Measurements from ENCODE around the gene TYMS.

Gene TYMS

GRCh38 chr18:647304-647703 is 10.1 kb upstream of the TYMS start:
- TF ChIP-seq CTCF (conservative IDR thresholded peaks at IDR 0.05; ENCODE audit: low read depth, low read length) = no peak
- no peaks in the 10 kb centered on the region for H4K20me1 ChIP-seq (ENCODE audit: insufficient read depth)
- H3K79me2 ChIP-seq (ENCODE audit: insufficient read depth, low read depth) = no peaks in the 10 kb centered on the region
- H2AFZ ChIP-seq (ENCODE audit: low read depth) = no peak overlapping the region
- no peak overlapping the region for H3K27ac ChIP-seq
- no peaks in the 10 kb centered on the region for H3K27me3 ChIP-seq (ENCODE audit: insufficient read depth, low read depth)
- H3K36me3 ChIP-seq (ENCODE audit: insufficient read depth) = no peaks in the 10 kb centered on the region
- peaks cover 17% of the 10 kb centered on the region for H3K4me1 ChIP-seq (ENCODE audit: low read depth, poor library complexity, severe bottlenecking)
- no peak overlapping the region for H3K9ac ChIP-seq
- H3K4me2 ChIP-seq = no peak overlapping the region
- no peak overlapping the region for H3K4me3 ChIP-seq (IDR thresholded peaks at IDR 0.05; ENCODE audit: insufficient read depth, low read depth, low read length)

GRCh38 chr18:649341-649740 is 8.1 kb upstream of the TYMS start:
- no peak for TF ChIP-seq CTCF (conservative IDR thresholded peaks at IDR 0.05; ENCODE audit: low read depth, low read length)

DNA sequence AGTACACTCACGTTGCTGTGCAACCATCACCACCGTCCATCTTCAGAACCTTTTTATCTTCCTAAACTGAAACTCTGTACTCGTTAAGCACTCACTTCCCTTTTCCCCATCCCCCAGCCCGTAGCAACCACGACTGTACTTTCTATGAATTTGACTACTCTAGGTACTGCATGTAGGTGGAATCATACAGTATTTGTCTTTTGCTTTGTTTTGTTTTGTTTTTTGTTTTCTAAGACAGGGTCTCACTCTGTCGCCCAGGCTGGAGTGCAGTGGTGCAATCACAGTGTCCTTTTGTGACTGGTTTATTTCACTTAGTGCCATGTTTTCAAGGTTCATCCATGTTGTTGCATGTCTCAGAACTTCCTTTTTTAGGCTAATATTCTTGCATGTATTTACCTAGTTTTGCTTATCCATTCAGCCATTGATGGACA is 7.0 kb upstream of the TYMS start:
- no peaks in the 10 kb centered on the region for H3K27me3 ChIP-seq (ENCODE audit: insufficient read depth, low read depth)
- H3K9ac ChIP-seq = peak overlapping the region; percentile 36; the same call in 1 of the 2 replicates
- TF ChIP-seq CTCF (conservative IDR thresholded peaks at IDR 0.05; ENCODE audit: low read depth, low read length) = no peak
- no peaks in the 10 kb centered on the region for H3K79me2 ChIP-seq (ENCODE audit: insufficient read depth, low read depth)
- H3K27ac ChIP-seq = peak overlapping the region; percentile 48; the same call in 1 of the 2 replicates
- H3K4me2 ChIP-seq = peak overlapping the region; percentile 95
- no peaks in the 10 kb centered on the region for H4K20me1 ChIP-seq (ENCODE audit: insufficient read depth)
- no peaks in the 10 kb centered on the region for H3K36me3 ChIP-seq (ENCODE audit: insufficient read depth)
- no peak overlapping the region for H3K4me3 ChIP-seq (IDR thresholded peaks at IDR 0.05; ENCODE audit: insufficient read depth, low read depth, low read length)
- peaks cover 27% of the 10 kb centered on the region for H3K4me1 ChIP-seq (ENCODE audit: low read depth, poor library complexity, severe bottlenecking)
- H2AFZ ChIP-seq (ENCODE audit: low read depth) = peak overlapping the region; percentile 91

More at GRCh38 chr18:649341-649740, 8.1 kb upstream of the TYMS start:
- Histone ChIP-seq H4K20me1 (ENCODE audit: insufficient read depth) (no peaks in the 10 kb centered on the region), H3K9ac (no peak overlapping the region), H2AFZ (ENCODE audit: low read depth) (no peak overlapping the region), H3K36me3 (ENCODE audit: insufficient read depth) (no peaks in the 10 kb centered on the region), H3K4me2 (no peak overlapping the region), H3K27ac (no peak overlapping the region), H3K4me3 (IDR thresholded peaks at IDR 0.05; ENCODE audit: insufficient read depth, low read depth, low read length) (no peak overlapping the region), H3K79me2 (ENCODE audit: insufficient read depth, low read depth) (no peaks in the 10 kb centered on the region), H3K27me3 (ENCODE audit: insufficient read depth, low read depth) (no peaks in the 10 kb centered on the region), H3K4me1 (ENCODE audit: low read depth, poor library complexity, severe bottlenecking) (peaks cover 26% of the 10 kb centered on the region)

GRCh38 chr18:652131-652530 is 5.3 kb upstream of the TYMS start:
- H3K27me3 ChIP-seq (ENCODE audit: insufficient read depth, low read depth) = no peaks in the 10 kb centered on the region
- no peak overlapping the region for H3K9ac ChIP-seq
- no peak overlapping the region for H3K4me3 ChIP-seq (IDR thresholded peaks at IDR 0.05; ENCODE audit: insufficient read depth, low read depth, low read length)
- H3K4me2 ChIP-seq = no peak overlapping the region
- TF ChIP-seq CTCF (conservative IDR thresholded peaks at IDR 0.05; ENCODE audit: low read depth, low read length) = no peak
- peaks cover 37% of the 10 kb centered on the region for H3K4me1 ChIP-seq (ENCODE audit: low read depth, poor library complexity, severe bottlenecking)
- peaks cover 10% of the 10 kb centered on the region for H3K79me2 ChIP-seq (ENCODE audit: insufficient read depth, low read depth)
- no peaks in the 10 kb centered on the region for H3K36me3 ChIP-seq (ENCODE audit: insufficient read depth)
- no peak overlapping the region for H3K27ac ChIP-seq
- H2AFZ ChIP-seq (ENCODE audit: low read depth) = no peak overlapping the region
- H4K20me1 ChIP-seq (ENCODE audit: insufficient read depth) = no peaks in the 10 kb centered on the region
